ENCODE measurements around the gene HORMAD1. TPM values are rescaled to one million over a fixed set of nuclear protein-coding genes. Genes with fewer than 3 reads are reported as not detected.
"Not testable (repeated sequence)": the region's sequence is repeated elsewhere in the genome, so short reads cannot be mapped to it uniquely, and the experiment has no call there.

The HORMAD1 gene, protein sequence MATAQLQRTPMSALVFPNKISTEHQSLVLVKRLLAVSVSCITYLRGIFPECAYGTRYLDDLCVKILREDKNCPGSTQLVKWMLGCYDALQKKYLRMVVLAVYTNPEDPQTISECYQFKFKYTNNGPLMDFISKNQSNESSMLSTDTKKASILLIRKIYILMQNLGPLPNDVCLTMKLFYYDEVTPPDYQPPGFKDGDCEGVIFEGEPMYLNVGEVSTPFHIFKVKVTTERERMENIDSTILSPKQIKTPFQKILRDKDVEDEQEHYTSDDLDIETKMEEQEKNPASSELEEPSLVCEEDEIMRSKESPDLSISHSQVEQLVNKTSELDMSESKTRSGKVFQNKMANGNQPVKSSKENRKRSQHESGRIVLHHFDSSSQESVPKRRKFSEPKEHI
- total RNA-seq (not detected), polyA plus RNA-seq (under 1 TPM in 2 of 3 donors, not detected in 1; 0.32 to 0.69 TPM)

DNA sequence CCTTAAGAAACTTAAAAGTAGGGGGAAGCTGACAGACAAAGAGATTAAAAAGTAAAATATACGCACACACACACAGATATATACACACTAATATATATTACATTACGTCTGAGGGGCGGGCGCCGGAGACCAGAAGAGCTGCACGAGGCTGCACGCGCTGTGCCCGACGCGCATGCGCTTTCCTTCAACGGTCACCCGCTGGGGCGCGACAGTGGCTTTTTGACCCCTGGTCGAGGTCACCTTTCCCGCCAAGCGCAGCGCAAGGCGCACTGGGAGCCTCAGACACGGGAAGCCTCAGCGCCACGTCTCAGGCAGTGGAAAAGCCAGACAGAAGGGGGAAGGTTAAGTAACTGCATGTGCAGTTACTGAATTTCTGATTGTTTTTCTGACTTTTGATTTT is at the start of gene HORMAD1:
TSS of gene HORMAD1 (minus strand) at position 193 of the 400 bp plus-strand sequence. CDS start 1,390 bp downstream, outside the sequence.
- DNase-seq, result no peak
- intact Hi-C loops (cut with DNase I), result no loop called here
- H3K4me1 ChIP-seq, result no peaks in the 10 kb centered on the region
- TF ChIP-seq POLR2AphosphoS5 (IDR thresholded peaks at IDR 0.05) (no peak), POLR2A (IDR thresholded peaks at IDR 0.05) (no peak), EP300 (IDR thresholded peaks at IDR 0.05) (no peak)
- TF ChIP-seq, protein P1, sequence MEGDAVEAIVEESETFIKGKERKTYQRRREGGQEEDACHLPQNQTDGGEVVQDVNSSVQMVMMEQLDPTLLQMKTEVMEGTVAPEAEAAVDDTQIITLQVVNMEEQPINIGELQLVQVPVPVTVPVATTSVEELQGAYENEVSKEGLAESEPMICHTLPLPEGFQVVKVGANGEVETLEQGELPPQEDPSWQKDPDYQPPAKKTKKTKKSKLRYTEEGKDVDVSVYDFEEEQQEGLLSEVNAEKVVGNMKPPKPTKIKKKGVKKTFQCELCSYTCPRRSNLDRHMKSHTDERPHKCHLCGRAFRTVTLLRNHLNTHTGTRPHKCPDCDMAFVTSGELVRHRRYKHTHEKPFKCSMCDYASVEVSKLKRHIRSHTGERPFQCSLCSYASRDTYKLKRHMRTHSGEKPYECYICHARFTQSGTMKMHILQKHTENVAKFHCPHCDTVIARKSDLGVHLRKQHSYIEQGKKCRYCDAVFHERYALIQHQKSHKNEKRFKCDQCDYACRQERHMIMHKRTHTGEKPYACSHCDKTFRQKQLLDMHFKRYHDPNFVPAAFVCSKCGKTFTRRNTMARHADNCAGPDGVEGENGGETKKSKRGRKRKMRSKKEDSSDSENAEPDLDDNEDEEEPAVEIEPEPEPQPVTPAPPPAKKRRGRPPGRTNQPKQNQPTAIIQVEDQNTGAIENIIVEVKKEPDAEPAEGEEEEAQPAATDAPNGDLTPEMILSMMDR (IDR thresholded peaks at IDR 0.05), result no peak
- H3K4me3 ChIP-seq, result no peak within 1 kb of the TSS
- H3K27ac ChIP-seq, result no peak within 1 kb of the TSS
- H3K36me3 ChIP-seq, result no peaks in the 10 kb centered on the region
- no peaks in the 10 kb centered on the region for H3K9me3 ChIP-seq
- 97% methylated on average over 24 of the region's 24 CpGs for WGBS, 2 donors
- no peaks in the 10 kb centered on the region for H3K27me3 ChIP-seq

DNA sequence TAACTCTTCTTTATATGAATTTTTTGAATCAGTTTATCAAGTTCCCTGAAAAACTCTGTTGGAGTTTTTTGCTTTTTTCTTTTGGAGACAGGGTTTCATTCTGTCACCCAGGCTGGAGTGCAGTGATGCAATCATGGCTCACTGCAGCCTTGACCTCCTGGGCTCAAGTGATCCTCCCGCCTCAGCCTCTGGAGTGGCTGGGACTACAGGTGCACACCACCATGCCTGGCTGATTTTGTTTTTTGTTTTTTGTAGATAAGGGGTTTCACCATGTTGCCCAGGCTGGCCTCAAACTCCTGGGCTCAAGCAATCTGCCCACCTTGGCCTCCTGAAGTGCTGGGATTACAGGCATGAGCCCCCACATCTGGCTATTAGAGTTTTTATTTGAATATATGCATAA is 47.0 kb upstream of the HORMAD1 start:
- DNase-seq; H3K27ac ChIP-seq; H3K36me3 ChIP-seq; H3K9me3 ChIP-seq; H3K27me3 ChIP-seq; intact Hi-C loops (cut with DNase I); H3K4me3 ChIP-seq: not testable (repeated sequence)
- H3K4me1 ChIP-seq, result peaks cover 0 to 19% (median 12%) of the 10 kb centered on the region in 4 donors
- 86 to 89% methylated on average over 1 of the region's 1 CpG for WGBS, 2 donors

DNA sequence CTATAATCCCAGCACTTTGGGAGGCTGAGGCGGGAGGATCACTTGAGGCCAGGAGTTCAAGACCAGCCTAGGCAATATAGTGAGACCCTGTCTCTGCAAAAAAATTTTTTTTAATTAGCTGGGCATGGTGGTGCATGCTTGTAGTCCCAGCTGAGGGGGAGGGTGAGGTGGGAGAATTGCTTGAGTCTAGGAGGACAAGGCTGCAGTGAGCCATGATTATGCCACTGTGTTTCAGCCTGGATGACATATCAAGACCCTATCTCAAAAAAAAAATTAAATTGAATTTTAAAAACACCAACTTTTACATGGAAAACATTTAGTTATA is 45.2 kb upstream of the HORMAD1 start:
- intact Hi-C loops (cut with DNase I); H3K9me3 ChIP-seq; H3K27me3 ChIP-seq; DNase-seq; H3K36me3 ChIP-seq: not testable (repeated sequence)
- Histone ChIP-seq H3K4me1 (peaks cover 0 to 19% (median 12%) of the 10 kb centered on the region in 4 donors), H3K4me3 (peak overlapping the region in 3 of 4 donors; percentile 26 to 38 (median 27)), H3K27ac (peak overlapping the region; percentile 36 to 58 (median 52))
- 40 to 52% methylated on average over 1 of the region's 1 CpG for WGBS, 2 donors

DNA sequence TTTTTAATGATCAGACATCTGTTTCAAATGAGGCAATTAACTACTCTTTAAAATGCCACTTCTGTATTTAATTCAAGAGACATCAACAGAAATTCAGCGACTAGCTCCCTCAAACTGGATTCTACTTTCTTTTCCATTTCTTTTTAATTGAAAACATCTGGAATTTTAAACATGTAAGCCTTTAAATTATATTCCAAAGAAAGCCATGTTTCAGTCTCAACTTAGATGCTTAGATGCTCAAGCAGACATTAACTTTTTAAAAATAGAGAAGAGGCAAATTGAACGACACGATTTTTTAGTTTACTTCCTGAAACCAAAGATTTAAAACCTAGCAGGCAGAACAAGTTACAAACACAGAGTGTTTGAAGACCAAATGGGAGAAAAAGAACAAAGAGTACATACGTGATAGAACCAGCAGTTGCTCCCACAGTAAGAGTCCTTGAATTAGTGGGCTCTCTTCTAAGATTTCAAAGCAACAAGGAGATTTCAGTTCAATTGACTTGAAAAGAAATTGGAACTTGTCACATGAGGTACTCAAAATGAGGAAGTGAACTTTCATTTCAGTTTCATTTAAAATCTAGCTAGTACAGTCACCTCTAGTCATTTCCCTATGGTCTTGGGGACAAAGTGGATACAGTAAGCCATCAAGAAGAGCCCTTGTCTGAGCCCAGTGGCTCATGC is 44.7 kb upstream of the HORMAD1 start, which contains the start of gene CTSS:
TSS of gene CTSS (minus strand) at position 483 of the 681 bp plus-strand sequence. CDS start 1,015 bp downstream, outside the sequence.
- Histone ChIP-seq H3K27me3 (no peaks in the 10 kb centered on the region), H3K9me3 (no peaks in the 10 kb centered on the region), H3K4me1 (peaks cover 0 to 19% (median 12%) of the 10 kb centered on the region in 4 donors), H3K36me3 (no peaks in the 10 kb centered on the region), H3K27ac (peak within 1 kb of the TSS; percentile 36 to 58 (median 52)), H3K4me3 (peak within 1 kb of the TSS in 3 of 4 donors; percentile 26 to 38 (median 27))
- intact Hi-C loops (cut with DNase I), result no loop called here
- no peak for DNase-seq
- WGBS, 2 donors, result 0 to 3% methylated on average over 4 of the region's 4 CpGs
- TF ChIP-seq EP300 (IDR thresholded peaks at IDR 0.05) (no peak), POLR2AphosphoS5 (IDR thresholded peaks at IDR 0.05) (peak in 1 of 4 donors; percentile 27)
- TF ChIP-seq, protein P1 (IDR thresholded peaks at IDR 0.05), result no peak

DNA sequence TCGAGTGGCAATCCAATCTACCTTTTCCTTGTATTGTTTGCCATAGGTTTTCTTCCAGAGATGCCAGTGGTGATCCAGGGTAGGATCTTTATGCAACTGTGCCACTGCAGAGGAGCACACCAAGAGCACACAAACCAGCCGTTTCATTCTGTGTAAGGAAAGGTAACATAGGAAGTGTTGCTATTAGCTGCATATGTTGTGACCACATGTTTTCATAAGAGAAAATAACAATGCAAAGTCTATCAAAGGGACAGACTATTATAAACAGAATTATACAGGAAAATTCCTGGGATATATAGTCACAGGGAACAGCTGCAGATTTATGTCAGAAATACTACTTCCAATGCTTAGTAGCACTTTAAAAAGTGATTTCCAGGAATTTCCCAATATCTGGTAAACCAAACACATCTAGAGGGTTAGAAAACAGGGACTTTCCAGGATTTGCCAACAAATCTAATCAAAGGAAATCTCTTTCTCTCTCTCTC is 44.0 kb upstream of the HORMAD1 start:
- no peak for TF ChIP-seq EP300 (IDR thresholded peaks at IDR 0.05)
- TF ChIP-seq, protein P1 (IDR thresholded peaks at IDR 0.05), result no peak
- TF ChIP-seq POLR2A (IDR thresholded peaks at IDR 0.05), result no peak
- TF ChIP-seq POLR2AphosphoS5 (IDR thresholded peaks at IDR 0.05), result no peak
- H3K27ac ChIP-seq, result peak overlapping the region; percentile 36 to 58 (median 52)
- peaks cover 0 to 19% (median 12%) of the 10 kb centered on the region in 4 donors for H3K4me1 ChIP-seq
- H3K27me3 ChIP-seq, result no peaks in the 10 kb centered on the region
- 2 to 26% methylated on average over 2 of the region's 2 CpGs for WGBS, 2 donors
- intact Hi-C loops (cut with DNase I), result no loop called here
- DNase-seq, result no peak
- no peaks in the 10 kb centered on the region for H3K36me3 ChIP-seq
- H3K4me3 ChIP-seq, result peak overlapping the region in 3 of 4 donors; percentile 26 to 38 (median 27)
- H3K9me3 ChIP-seq, result no peaks in the 10 kb centered on the region

Measured in sigmoid colon (tissue), 7 donors.